ENCODE results near the gene BUD23. TPM values are rescaled to one million over a fixed set of nuclear protein-coding genes. Genes with fewer than 3 reads are reported as not detected.
"Not testable (repeated sequence)": the region's sequence is repeated elsewhere in the genome, so short reads cannot be mapped to it uniquely, and the experiment has no call there.

The BUD23 gene
- total RNA-seq, 4 donors from 2014 or later: 22.5 to 50.6 (median 39.3) TPM

DNA sequence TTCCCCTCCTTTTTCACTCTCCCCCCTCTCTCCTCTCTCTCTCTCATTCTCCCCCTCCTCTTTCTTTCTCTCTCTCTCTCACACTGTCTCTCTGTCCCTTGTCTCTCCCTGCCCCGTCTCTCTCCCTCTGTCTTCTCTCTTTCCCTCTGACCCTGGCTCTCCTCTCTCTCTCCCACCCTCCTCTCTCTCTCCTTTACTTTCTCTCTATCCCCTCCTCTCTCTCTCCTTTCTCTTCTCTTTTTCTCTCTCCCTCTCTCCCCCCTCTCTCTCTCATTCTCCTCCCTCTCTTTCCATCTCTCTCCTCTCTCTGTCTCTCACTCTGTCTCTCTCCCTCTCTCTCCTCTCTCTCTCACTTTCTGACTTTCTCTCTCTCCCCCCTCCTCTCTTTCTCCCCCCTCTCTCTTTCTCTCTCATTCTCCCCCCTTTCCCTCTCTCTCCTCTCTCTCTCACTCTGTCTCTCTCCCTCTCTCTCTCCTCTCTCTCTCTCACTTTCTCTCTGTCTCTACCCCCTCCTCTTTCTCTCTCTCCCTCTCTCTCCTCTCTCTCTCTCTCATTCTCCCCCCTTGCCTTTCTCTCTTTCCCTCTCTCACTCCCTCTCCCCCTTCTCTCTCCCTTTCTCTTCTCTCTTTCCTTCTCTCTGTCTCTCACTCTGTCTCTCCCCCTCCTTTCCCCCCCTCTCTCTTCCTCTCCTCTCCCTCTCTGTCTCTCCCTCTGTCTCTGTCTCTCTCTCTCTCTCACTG lies 34.6 kb upstream of the BUD23 start:
- Histone ChIP-seq H3K36me3 (no peaks in the 10 kb centered on the region), H3K27ac (no peak overlapping the region), H3K4me1 (peaks cover 0 to 12% (median 3%) of the 10 kb centered on the region in 4 donors), H3K27me3 (peaks cover 0 to 80% of the 10 kb centered on the region in 2 donors), H3K4me3 (no peak overlapping the region), H3K9me3 (no peaks in the 10 kb centered on the region)
- no peak for DNase-seq (ENCODE audit: low spot score in 2 of 2)
- 24 to 41% methylated on average over 1 of the region's 1 CpG for WGBS, 2 donors
- TF ChIP-seq, protein P1, sequence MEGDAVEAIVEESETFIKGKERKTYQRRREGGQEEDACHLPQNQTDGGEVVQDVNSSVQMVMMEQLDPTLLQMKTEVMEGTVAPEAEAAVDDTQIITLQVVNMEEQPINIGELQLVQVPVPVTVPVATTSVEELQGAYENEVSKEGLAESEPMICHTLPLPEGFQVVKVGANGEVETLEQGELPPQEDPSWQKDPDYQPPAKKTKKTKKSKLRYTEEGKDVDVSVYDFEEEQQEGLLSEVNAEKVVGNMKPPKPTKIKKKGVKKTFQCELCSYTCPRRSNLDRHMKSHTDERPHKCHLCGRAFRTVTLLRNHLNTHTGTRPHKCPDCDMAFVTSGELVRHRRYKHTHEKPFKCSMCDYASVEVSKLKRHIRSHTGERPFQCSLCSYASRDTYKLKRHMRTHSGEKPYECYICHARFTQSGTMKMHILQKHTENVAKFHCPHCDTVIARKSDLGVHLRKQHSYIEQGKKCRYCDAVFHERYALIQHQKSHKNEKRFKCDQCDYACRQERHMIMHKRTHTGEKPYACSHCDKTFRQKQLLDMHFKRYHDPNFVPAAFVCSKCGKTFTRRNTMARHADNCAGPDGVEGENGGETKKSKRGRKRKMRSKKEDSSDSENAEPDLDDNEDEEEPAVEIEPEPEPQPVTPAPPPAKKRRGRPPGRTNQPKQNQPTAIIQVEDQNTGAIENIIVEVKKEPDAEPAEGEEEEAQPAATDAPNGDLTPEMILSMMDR (IDR thresholded peaks at IDR 0.05): no peak
- TF ChIP-seq POLR2A (IDR thresholded peaks at IDR 0.05) (no peak), EP300 (IDR thresholded peaks at IDR 0.05) (no peak)

DNA sequence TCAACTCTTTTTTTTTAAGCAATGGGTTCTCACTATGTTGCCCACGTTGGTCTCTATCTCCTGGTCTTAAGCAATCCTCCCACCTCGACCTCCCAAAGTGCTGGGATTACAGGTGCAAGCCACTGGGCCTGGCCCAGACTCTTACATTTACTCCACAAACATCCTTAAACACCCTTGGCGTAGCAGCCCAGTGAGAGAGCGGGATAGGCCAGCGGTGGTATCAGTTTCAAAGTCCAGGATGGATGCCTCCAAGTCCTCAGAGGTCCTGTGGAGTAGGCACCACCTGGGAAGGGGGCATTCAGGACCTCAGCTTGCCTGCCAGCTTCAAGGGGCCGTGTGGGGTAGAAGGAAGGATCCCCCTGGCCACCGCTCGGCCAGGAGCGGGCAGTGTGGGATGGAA lies 33.8 kb upstream of the BUD23 start:
- no peaks in the 10 kb centered on the region for H3K36me3 ChIP-seq
- H3K9me3 ChIP-seq: no peaks in the 10 kb centered on the region
- H3K4me3 ChIP-seq: no peak overlapping the region
- no peak overlapping the region for H3K27ac ChIP-seq
- WGBS, 2 donors: 46 to 53% methylated on average over 9 of the region's 9 CpGs
- peaks cover 0 to 72% of the 10 kb centered on the region in 2 donors for H3K27me3 ChIP-seq
- no peak for DNase-seq (ENCODE audit: low spot score in 2 of 2)
- TF ChIP-seq EP300 (IDR thresholded peaks at IDR 0.05) (no peak), POLR2A (IDR thresholded peaks at IDR 0.05) (no peak)
- TF ChIP-seq, protein P1 (IDR thresholded peaks at IDR 0.05): no peak
- H3K4me1 ChIP-seq: peaks cover 0 to 12% (median 3%) of the 10 kb centered on the region in 4 donors

DNA sequence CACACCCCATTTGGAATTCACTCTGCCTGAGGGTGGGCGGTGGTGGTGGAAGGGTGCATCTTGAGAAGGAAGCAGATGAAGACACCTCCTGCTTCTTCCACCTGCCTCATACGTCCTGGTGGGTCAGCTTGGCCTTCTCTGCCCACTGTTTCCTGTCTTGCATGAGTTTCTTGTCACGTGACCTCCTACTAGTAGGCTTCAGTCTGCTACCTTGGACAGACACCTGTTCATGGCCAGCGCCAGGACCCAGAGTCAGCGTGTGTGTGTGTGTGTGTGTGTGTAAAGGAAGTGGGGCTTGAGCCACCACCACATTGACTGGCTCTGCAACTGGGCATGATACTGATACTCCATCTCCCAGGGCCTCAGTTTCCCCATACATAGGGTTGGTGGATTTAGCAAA lies 32.9 kb upstream of the BUD23 start:
- no peaks in the 10 kb centered on the region for H3K9me3 ChIP-seq
- H3K27me3 ChIP-seq: peaks cover 0 to 65% of the 10 kb centered on the region in 2 donors
- no peak overlapping the region for H3K27ac ChIP-seq
- 77 to 78% methylated on average over 5 of the region's 5 CpGs for WGBS, 2 donors
- no peak for DNase-seq (ENCODE audit: low spot score in 2 of 2)
- H3K4me3 ChIP-seq: no peak overlapping the region
- peaks cover 0 to 12% (median 3%) of the 10 kb centered on the region in 4 donors for H3K4me1 ChIP-seq
- TF ChIP-seq POLR2A (IDR thresholded peaks at IDR 0.05): no peak
- TF ChIP-seq, protein P1 (IDR thresholded peaks at IDR 0.05): no peak
- no peak for TF ChIP-seq EP300 (IDR thresholded peaks at IDR 0.05)
- no peaks in the 10 kb centered on the region for H3K36me3 ChIP-seq

DNA sequence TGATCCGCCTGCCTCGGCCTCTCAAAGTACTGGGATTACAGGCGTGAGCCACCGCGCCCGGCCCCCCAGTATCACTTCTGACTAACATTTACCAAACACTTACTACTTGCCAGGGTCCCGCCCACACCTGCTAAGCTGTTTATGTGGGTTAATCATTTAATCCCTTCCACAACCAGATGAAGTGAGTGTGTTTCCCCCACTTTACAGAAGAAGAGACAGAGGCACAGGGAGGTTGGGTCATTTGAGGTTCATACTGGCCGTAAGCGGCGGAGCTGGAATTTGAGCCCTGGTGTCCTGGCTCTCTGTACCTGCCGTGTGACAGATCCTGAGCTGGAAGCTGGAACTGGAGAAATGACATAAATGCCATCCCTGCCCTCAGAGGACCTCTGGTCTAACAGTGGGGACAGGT lies 30.9 kb upstream of the BUD23 start:
- no peak for DNase-seq (ENCODE audit: low spot score in 2 of 2)
- H3K4me3 ChIP-seq: no peak overlapping the region
- H3K27me3 ChIP-seq: peaks cover 0 to 45% of the 10 kb centered on the region in 2 donors
- no peak overlapping the region for H3K27ac ChIP-seq
- H3K4me1 ChIP-seq: peaks cover 0 to 9% (median 3%) of the 10 kb centered on the region in 4 donors
- WGBS, 2 donors: 76 to 79% methylated on average over 11 of the region's 11 CpGs
- H3K9me3 ChIP-seq: no peaks in the 10 kb centered on the region
- TF ChIP-seq EP300 (IDR thresholded peaks at IDR 0.05) (no peak), POLR2A (IDR thresholded peaks at IDR 0.05) (no peak)
- no peaks in the 10 kb centered on the region for H3K36me3 ChIP-seq

DNA sequence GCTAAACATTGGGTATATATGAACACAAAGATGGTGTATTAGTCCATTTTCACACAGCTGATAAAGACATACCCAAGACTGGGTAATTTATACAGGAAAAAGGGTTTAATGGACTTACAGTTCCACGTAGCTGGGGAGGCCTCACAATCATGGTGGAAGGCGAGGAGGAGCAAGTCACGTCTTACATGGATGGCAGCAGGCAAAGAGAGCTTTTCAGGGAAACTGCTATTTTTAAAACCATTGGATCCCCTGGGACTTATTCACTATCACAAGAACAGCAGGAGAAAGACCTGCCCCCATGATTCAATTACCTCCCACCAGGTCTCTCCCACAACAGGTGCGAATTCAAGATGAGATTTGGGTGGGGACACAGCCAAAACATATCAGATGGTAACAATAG lies 28.1 kb upstream of the BUD23 start:
- 79 to 84% methylated on average over 4 of the region's 4 CpGs for WGBS, 2 donors
- H3K4me3 ChIP-seq; H3K9me3 ChIP-seq; H3K27ac ChIP-seq; H3K36me3 ChIP-seq; H3K4me1 ChIP-seq; DNase-seq (ENCODE audit: low spot score in 2 of 2): not testable (repeated sequence)
- H3K27me3 ChIP-seq: peaks cover 0 to 19% of the 10 kb centered on the region in 2 donors

DNA sequence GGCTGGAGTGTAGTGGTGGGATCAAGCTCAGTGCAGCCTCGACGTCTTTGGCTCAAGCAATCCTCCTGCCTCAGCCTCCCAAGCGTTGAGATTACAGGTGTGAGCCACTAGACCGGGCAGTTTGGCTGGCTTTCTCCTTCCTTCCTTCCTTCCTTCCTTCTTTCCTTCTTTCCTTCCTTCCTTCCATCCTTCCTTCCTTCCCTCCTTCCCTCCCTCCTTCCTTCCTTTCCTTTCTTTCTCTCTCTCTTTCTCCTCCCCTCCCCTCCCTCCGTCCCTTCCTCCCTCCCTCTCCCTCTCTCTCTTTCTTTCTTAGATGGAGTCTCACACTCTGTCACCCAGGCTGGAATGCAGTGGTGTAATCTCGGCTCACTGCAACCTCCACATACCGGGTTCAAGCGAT lies 23.4 kb upstream of the BUD23 start:
- DNase-seq (ENCODE audit: low spot score in 2 of 2): no peak
- WGBS, 2 donors: 63 to 68% methylated on average over 8 of the region's 8 CpGs

DNA sequence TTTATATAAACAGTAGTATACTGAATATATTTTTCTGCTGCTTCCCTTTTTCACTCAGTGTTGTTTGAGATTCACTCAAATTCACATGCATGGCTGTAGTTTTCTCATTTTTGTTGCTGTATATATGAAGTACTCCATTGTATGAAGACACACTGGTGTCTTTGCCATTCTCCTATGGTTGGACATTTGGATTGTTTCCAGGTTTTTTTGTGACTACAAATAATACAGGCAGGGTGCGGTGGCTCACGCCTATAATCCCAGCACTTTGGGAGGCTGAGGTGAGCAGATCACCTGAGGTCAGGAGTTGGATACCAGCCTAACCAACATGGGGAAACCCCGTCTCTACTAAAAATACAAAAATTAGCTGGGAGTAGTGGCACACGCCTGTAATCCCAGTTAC lies 22.8 kb upstream of the BUD23 start:
- not testable (repeated sequence) for DNase-seq (ENCODE audit: low spot score in 2 of 2); H3K27ac ChIP-seq; H3K4me1 ChIP-seq; H3K4me3 ChIP-seq; H3K36me3 ChIP-seq; H3K27me3 ChIP-seq
- H3K9me3 ChIP-seq: peaks cover 0 to 22% (median 0%) of the 10 kb centered on the region in 4 donors
- WGBS, 2 donors: 48 to 54% methylated on average over 4 of the region's 4 CpGs

More for the DNA sequence above, 23.4 kb upstream of the BUD23 start:
- H3K27me3 ChIP-seq: no peaks in the 10 kb centered on the region
- no peaks in the 10 kb centered on the region for H3K4me1 ChIP-seq
- H3K4me3 ChIP-seq: no peak overlapping the region
- TF ChIP-seq EP300 (IDR thresholded peaks at IDR 0.05) (no peak), POLR2A (IDR thresholded peaks at IDR 0.05) (no peak)
- TF ChIP-seq, protein P1 (IDR thresholded peaks at IDR 0.05): no peak
- peaks cover 0 to 22% (median 0%) of the 10 kb centered on the region in 4 donors for H3K9me3 ChIP-seq
- no peak overlapping the region for H3K27ac ChIP-seq
- no peaks in the 10 kb centered on the region for H3K36me3 ChIP-seq

Measured in tibial nerve (tissue), 4 donors.